ENCODE measurements around the gene PTK7.
"Not testable (repeated sequence)": the region's sequence is repeated elsewhere in the genome, so short reads cannot be mapped to it uniquely, and the experiment has no call there.

Gene PTK7

DNA sequence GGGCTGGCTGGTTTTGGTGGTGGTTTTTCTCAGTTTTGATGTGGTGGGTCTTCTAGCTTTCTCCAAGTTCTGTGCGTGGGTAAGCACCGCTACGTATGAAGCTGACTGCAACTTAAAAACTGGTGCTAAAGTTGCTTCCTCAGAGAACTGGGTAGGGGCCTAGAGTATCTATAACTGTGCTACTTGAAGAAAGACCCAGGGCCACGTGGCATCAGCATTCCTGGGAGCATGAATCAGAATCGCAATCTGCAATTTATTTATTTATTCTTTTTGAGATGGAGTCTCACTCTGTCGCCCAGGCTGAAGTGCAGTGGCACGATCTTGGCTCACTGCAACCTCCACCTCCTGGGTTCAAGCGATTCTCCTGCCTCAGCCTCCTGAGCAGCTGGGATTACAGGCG, 5.8 kb downstream of the PTK7 start:
- FAIRE-seq; DNase-seq (ENCODE audit: extremely low spot score, insufficient read length, low read depth): not testable (repeated sequence)

DNA sequence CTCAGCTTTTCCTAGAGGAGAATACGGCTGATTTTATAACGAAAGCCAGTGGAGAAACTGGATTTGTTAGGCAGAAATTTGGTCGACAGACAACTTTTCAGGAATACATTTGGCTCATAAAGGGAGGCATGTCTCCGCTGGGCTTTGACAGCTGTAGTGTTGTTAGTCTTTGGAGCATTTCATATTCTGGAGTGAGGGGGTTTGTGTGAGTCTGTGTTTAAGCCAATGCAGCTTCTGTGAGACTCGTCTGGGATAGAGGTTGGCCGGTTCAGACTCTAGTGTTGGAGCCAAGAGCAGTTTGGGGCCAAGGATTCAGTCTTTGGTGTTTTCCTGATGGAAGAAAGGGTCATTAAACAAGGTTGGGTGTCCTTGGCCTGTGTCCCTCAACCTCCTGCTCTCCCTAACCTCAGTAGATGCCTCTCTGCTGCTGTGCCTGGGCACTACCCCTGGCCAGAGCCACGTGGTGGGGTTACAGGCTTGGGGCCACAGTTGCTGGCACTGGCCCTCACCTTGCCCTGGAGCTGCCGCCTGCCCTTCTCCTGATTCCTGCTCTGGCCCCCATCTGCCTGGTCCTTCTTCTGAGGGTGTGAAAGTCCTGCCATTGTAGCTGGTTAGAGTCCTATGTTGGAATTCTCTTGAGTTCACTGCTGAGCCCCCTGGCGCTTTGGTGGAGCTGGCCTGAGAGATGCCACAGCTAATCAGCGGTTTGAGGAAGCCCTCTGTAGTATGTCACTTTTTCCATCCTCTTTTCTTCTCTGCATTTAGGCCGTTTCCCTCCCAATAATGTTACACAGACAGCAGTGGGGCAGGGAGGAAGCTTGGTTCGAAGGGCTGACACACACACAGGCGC, 6.9 kb downstream of the PTK7 start:
- DNase-seq (ENCODE audit: extremely low spot score, insufficient read length, low read depth) (no peak), FAIRE-seq (no peak)

DNA sequence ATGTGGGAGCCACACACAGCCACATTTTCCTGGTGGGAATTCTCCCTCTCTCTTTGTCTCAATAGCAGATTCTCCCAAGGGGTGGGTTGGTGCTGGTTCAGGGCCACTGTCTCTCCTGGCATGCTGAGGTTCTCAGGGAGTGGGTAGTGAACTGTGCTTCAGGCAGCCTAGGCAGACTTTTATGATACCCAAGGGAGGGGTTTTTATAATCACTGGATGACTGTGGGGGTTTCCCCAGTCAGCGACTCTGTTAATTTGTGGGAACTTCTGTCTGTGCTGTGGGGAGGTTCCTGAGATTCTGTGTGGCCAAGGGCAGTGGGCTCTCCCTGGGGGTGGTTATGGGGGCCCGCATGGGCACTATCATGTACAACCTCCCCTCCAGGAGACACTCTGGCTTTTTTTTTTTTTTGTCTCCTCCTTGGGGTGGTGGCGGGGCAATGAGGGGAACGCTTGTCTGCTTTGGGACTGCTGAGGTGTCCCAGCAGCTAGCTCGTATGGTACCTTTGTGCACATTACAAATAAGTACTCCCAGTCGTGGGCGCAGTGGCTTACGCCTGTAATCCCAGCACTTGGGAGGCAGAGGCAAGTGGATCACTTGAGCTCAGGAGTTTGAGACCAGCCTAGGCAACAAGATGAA, 10.0 kb downstream of the PTK7 start:
- DNase-seq (ENCODE audit: extremely low spot score, insufficient read length, low read depth) (peak; percentile 40), FAIRE-seq (no peak)

DNA sequence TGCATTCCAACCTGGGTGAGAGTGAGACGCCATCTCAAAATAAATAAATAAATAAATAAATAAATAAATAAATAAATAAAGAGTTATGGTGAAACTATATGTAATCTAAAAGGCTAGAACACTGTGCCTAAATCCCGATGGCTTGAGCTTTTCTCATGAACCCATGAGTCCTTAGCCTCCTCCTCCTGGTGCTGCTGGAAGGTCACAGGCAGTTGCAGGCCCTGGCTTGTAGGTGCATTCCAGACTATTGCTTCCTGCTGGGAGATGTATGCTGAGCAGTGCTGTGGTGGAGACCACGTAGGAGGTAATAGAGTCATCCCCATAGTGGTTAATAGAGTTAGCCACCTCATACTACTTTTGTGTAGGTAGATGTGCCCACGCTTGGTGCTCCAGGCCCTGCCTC, 12.5 kb downstream of the PTK7 start:
- DNase-seq (ENCODE audit: extremely low spot score, insufficient read length, low read depth) = no peak
- FAIRE-seq = no peak

DNA sequence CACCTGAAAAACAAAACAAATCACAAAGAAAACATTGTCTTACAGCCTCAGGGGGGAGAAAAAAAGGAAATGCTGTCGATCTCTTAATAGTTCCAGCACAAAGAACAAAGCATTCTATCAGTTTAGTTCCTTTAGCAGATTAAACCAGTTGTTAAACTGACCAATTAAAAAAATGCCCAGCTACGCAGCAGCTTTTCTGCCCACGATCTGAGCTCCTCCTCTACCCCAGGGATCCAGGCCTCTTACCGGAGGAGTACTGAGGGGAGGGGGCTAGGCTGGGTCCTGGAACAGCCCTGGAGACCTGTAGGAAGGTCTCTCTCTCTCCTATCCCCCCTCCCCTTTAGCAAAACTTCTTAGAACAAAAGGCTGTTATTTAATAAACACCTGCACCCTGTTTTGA, 13.4 kb downstream of the PTK7 start:
- no peak for DNase-seq (ENCODE audit: extremely low spot score, insufficient read length, low read depth)
- no peak for FAIRE-seq

GRCh38 chr6:43089874-43090558, 13.9 kb downstream of the PTK7 start:
- FAIRE-seq = no peak
- DNase-seq (ENCODE audit: extremely low spot score, insufficient read length, low read depth) = no peak

DNA sequence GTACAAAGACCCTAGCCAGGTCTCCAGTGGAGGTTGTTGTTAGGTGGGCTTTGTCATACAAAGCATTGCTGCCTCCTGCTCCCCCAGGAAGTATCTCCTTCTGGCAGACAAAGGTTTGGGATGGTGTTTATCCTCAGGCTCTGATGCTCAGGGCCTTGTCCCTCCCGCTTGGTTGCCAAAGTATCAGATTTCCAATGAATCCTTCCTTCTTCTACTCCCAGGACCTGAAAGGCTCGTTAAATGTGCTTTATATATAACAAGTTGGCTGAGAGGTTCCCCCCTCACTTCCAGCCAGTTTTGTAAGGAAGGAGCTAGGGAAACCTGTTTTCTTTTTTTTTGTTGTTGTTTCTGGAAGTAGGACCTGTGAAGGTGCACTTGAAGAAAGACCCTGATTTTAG, 14.4 kb downstream of the PTK7 start:
- DNase-seq (ENCODE audit: extremely low spot score, insufficient read length, low read depth) (no peak), FAIRE-seq (no peak)

GRCh38 chr6:43091020-43091419, 14.9 kb downstream of the PTK7 start:
- FAIRE-seq = no peak
- DNase-seq (ENCODE audit: extremely low spot score, insufficient read length, low read depth) = no peak

- no peak for FAIRE-seq
Measured at GRCh38 chr6:43091436-43091991, 15.4 kb downstream of the PTK7 start.

GRCh38 chr6:43092635-43093034, 16.5 kb downstream of the PTK7 start:
- DNase-seq (ENCODE audit: extremely low spot score, insufficient read length, low read depth) = no peak
- no peak for FAIRE-seq

More at GRCh38 chr6:43091436-43091991, 15.4 kb downstream of the PTK7 start:
- no peak for DNase-seq (ENCODE audit: extremely low spot score, insufficient read length, low read depth)

GRCh38 chr6:43093436-43094289, 17.5 kb downstream of the PTK7 start:
- DNase-seq (ENCODE audit: extremely low spot score, insufficient read length, low read depth) (no peak), FAIRE-seq (no peak)

GRCh38 chr6:43095939-43096338, 19.8 kb downstream of the PTK7 start:
- no peak for FAIRE-seq
- no peak for DNase-seq (ENCODE audit: extremely low spot score, insufficient read length, low read depth)

GRCh38 chr6:43096451-43097097, 20.5 kb downstream of the PTK7 start:
- FAIRE-seq (no peak), DNase-seq (ENCODE audit: extremely low spot score, insufficient read length, low read depth) (no peak)

DNA sequence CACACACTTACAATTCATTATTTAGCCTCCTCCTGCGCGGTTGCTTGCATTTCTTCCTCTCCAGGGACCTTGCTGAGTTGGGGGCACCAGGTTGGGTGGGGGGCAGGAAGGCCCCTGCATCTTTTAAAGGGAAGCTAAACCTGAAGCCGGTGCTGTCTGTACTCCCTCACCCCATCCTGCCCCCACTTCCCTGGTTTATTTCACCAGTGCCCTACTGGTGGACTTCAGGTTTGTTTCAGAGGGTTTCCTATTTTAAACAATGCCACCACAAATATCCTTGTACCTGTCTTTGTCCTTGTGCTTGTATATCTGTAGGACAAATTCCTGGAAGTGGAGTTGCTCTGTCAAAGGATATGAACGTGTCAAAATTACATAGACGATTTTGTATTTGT, 21.0 kb downstream of the PTK7 start:
- no peak for FAIRE-seq
- no peak for DNase-seq (ENCODE audit: extremely low spot score, insufficient read length, low read depth)

GRCh38 chr6:43097502-43097901, 21.4 kb downstream of the PTK7 start:
- FAIRE-seq (no peak), DNase-seq (ENCODE audit: extremely low spot score, insufficient read length, low read depth) (no peak)

DNA sequence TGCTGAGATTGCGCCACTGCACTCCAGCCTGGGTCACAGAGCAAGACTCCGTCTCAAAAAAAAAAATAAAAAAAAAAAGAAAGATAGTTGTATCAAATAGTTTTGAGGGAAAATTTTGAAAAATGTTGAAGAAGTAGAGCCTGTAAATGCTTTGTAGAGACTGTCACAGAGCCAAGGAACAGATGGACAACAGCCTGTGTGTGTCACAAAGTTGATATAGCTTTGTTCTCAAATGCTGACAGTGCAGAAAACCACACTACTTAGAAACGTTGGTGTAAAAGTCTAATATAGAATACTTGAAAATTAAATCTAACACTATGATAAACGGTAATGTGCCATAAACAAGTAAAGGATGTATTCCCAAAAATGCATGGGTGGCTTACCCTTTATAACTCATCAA, 25.4 kb downstream of the PTK7 start:
- FAIRE-seq = no peak
- DNase-seq (ENCODE audit: extremely low spot score, insufficient read length, low read depth) = no peak

GRCh38 chr6:43103253-43103876, 27.3 kb downstream of the PTK7 start:
- FAIRE-seq (no peak), DNase-seq (ENCODE audit: extremely low spot score, insufficient read length, low read depth) (no peak)

DNA sequence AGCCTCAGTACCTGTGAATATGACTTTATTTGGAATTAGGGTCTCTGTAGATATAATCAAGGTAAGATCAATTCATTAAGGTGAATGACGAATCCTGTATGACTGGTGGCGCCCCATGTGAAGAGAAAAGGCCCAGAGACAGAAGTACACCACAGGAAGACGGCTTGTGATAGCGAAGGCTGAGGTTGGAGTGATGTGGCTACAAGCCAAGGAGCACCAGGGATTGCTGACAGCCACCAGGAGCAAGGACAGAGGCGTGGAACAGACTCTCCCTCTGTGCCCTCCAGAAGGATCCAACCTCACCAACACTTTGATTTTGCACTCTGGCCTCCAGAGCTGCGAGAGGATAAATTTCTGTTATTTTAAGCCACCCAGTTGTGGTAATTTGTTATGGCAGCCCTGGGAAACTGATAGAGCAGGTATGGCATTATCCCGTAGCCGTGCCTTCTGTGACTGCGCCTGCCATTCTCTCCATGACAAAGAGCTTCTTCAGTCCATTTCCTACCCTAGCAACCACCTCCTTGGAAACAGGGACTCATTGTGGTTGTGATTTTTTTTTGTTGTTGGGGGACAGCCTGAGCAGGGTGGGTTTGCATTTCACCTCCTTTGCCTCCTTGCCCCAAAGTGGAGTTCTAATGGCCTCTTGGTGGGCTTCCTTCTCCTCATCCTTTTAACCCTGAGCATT, 29.6 kb downstream of the PTK7 start:
- FAIRE-seq = no peak

More for the DNA sequence above, 29.6 kb downstream of the PTK7 start:
- DNase-seq (ENCODE audit: extremely low spot score, insufficient read length, low read depth) = no peak

Measured in GM18507 (cell line).